K562 (cell line): ENCODE results near the gene PPARD. TPM values are rescaled to one million over a fixed set of nuclear protein-coding genes. Genes with fewer than 3 reads are reported as not detected.

ENCODE experiments used
- CC2D1A ChIP-seq: fragments of 450-650 bp; IDR thresholded peaks from 2 replicates; pipeline ENCODE4 v1.6.1; 2017; ENCODE audit warnings: mild to moderate bottlenecking
- ELF1 ChIP-seq: fragments of 200-800 bp; sonication (Bioruptor generic); IDR thresholded peaks from 2 replicates; pipeline ENCODE4 v1.6.1; 2016; ENCODE audit warnings: missing genetic modification characterization, missing compliant biosample characterization
- ETV6 ChIP-seq, 3 experiments: fragments of 150-350 bp in 1 of 3; sonication (generic) in 1 of 3; formaldehyde crosslinking in 1 of 3; IDR thresholded peaks; 2 replicates each; pipeline versions ENCODE4 v1.6.1 to v1.8.0; 2014 to 2022; ENCODE audit warnings: borderline replicate concordance in 2 of 3, low read depth in 2 of 3, antibody characterized with exemption in 1 of 3, low read length in 1 of 3, mild to moderate bottlenecking in 1 of 3, missing genetic modification reagents in 1 of 3
- HNRNPH1 ChIP-seq: fragments of 200-400 bp; formaldehyde crosslinking; optimal IDR thresholded peaks from 2 replicates; pipeline ENCODE3; 2017; ENCODE audit warnings: low read depth, mild to moderate bottlenecking, low read length, moderate library complexity
- LCOR ChIP-seq: sonication (generic); formaldehyde crosslinking; IDR thresholded peaks from 2 replicates; pipeline ENCODE4 v1.8.0; 2022; ENCODE audit warnings: mild to moderate bottlenecking, missing genetic modification reagents
- NFATC3 ChIP-seq: fragments of 450-650 bp; IDR thresholded peaks from 2 replicates; pipeline ENCODE4 v1.6.1; 2017; ENCODE audit warnings: mild to moderate bottlenecking
- SPI1 ChIP-seq: IDR thresholded peaks from 2 replicates; pipeline ENCODE4 v1.6.1; 2011; ENCODE audit warnings: low read depth, low read length, control low read depth, borderline replicate concordance
- SRSF9 ChIP-seq: fragments of 200-400 bp; formaldehyde crosslinking; IDR thresholded peaks from 2 replicates; pipeline ENCODE4 v1.6.1; 2017; ENCODE audit warnings: low read depth, low read length, borderline replicate concordance
- TOE1 ChIP-seq, 2 experiments: fragments of 450-650 bp in 1 of 2; sonication (generic) in 1 of 2; formaldehyde crosslinking in 1 of 2; IDR thresholded peaks; 2 replicates each; pipeline versions ENCODE4 v1.7.1 to v1.8.0; 2016 to 2022; ENCODE audit warnings: borderline replicate concordance in 2 of 2, mild to moderate bottlenecking in 2 of 2, antibody characterized with exemption in 1 of 2, inconsistent platforms in 1 of 2, low read depth in 1 of 2, missing genetic modification reagents in 1 of 2, moderate library complexity in 1 of 2
- ZNF551 ChIP-seq: fragments of 250-450 bp; sonication (Bioruptor Pico); IDR thresholded peaks from 2 replicates; pipeline ENCODE4 v1.5.0; 2021; ENCODE audit warnings: mild to moderate bottlenecking, moderate library complexity
- polyA plus RNA-seq, 8 experiments: library from polyadenylated mRNA; depleted of rRNA in 4 of 8; stranded (reverse) in 5 of 8; unstranded in 3 of 8; fragments of >200 nt; fragmentation: Nextera tagmentation in 2 of 8; fragmentation: Illumina TruSeq in 1 of 8; extraction: Ambion mirVana in 2 of 8; extraction: Trizol in 1 of 8; gene quantifications; 2 replicates each; pipeline versions ENCODE4 v1.2.1 to v1.2.3, GENCODE V29; 2011 to 2014; ENCODE audit warnings: inconsistent platforms in 1 of 8, missing spikeins in 1 of 8
- total RNA-seq, 7 experiments: library from RNA; depleted of rRNA in 6 of 7; stranded (reverse); fragments of >200 nt in 6 of 7; fragmentation: Illumina TruSeq in 2 of 7; extraction: Trizol in 2 of 7; gene quantifications; 2 replicates each; pipeline versions ENCODE4 v1.2.1 to v1.2.3, GENCODE V29; 2011 to 2021; ENCODE audit warnings: low replicate concordance in 1 of 7
- TF ChIP-seq, protein P1 (sequence below), 2 experiments: fragments of 450-650 bp; IDR thresholded peaks; 2 replicates each; pipeline ENCODE4 v1.6.1; 2016; ENCODE audit warnings: mild to moderate bottlenecking in 2 of 2, borderline replicate concordance in 1 of 2, low read depth in 1 of 2, moderate library complexity in 1 of 2
- TF ChIP-seq, protein P2 (sequence below): fragments of 250-450 bp; sonication (Bioruptor Pico); IDR thresholded peaks from 2 replicates; pipeline ENCODE4 v1.8.0; 2021; ENCODE audit warnings: moderate library complexity, mild to moderate bottlenecking, inconsistent platforms

PPARD gene
- total and polyA plus RNA-seq, 9 of the 15 experiments (the other 6 are each of a cell fraction or from before 2014, with no cell fraction given) = 0.14 to 13.2 (median 3.8) TPM

DNA sequence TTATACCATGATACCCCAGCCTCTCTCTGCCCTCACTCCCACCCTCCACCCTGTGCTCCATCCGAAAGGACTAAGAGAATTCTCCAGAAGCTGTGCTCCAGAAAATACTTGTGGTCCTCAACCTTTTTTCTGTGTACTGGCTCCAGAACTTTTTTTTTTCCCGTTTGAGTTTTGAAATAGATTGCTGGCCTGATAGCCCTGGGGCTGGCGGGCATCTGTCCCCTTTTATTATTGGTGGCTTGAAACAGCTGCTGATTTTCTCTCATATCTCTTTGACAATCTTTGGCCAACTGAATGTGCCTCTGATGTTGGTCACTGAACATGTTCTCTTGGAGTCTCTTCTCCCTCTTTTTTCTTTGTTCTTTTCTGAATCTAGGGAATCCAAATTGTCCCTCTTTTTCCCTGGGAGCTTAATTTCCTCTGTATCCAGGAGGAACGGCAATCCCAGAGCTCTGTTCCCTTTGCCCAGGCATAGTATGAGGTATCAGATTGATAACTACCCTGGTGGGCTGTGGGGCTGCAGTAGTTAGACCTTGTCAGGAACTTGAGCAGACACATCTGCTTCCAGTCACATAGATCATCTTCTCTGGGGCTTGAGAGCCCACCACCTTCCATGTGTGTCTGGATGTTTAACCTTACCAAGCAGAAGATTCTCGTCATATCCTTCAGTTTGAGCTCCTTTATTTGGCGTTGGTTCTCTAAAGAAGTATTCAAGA, 1.6 kb downstream of the PPARD start (continued):
- TF ChIP-seq CC2D1A = 0 out of 2 replicates have a peak, but pooled peaks have one; percentile 18
- TF ChIP-seq HNRNPH1 = no peak
- TF ChIP-seq LCOR = no peak
- TF ChIP-seq SRSF9 = no peak
- peak in 1 of 2 experiments; percentile 7; a peak in 2 of 4 replicates for TF ChIP-seq ETV6 (IDR thresholded peaks at IDR 0.05; ENCODE audit: borderline replicate concordance in 1 of 2, low read depth in 2 of 2, low read length in 1 of 2)
- TF ChIP-seq ETV6 (CRISPR knock-in tag; IDR thresholded peaks at IDR 0.05; ENCODE audit: borderline replicate concordance) = no peak
- no peak for TF ChIP-seq SPI1
- TF ChIP-seq, protein P1, sequence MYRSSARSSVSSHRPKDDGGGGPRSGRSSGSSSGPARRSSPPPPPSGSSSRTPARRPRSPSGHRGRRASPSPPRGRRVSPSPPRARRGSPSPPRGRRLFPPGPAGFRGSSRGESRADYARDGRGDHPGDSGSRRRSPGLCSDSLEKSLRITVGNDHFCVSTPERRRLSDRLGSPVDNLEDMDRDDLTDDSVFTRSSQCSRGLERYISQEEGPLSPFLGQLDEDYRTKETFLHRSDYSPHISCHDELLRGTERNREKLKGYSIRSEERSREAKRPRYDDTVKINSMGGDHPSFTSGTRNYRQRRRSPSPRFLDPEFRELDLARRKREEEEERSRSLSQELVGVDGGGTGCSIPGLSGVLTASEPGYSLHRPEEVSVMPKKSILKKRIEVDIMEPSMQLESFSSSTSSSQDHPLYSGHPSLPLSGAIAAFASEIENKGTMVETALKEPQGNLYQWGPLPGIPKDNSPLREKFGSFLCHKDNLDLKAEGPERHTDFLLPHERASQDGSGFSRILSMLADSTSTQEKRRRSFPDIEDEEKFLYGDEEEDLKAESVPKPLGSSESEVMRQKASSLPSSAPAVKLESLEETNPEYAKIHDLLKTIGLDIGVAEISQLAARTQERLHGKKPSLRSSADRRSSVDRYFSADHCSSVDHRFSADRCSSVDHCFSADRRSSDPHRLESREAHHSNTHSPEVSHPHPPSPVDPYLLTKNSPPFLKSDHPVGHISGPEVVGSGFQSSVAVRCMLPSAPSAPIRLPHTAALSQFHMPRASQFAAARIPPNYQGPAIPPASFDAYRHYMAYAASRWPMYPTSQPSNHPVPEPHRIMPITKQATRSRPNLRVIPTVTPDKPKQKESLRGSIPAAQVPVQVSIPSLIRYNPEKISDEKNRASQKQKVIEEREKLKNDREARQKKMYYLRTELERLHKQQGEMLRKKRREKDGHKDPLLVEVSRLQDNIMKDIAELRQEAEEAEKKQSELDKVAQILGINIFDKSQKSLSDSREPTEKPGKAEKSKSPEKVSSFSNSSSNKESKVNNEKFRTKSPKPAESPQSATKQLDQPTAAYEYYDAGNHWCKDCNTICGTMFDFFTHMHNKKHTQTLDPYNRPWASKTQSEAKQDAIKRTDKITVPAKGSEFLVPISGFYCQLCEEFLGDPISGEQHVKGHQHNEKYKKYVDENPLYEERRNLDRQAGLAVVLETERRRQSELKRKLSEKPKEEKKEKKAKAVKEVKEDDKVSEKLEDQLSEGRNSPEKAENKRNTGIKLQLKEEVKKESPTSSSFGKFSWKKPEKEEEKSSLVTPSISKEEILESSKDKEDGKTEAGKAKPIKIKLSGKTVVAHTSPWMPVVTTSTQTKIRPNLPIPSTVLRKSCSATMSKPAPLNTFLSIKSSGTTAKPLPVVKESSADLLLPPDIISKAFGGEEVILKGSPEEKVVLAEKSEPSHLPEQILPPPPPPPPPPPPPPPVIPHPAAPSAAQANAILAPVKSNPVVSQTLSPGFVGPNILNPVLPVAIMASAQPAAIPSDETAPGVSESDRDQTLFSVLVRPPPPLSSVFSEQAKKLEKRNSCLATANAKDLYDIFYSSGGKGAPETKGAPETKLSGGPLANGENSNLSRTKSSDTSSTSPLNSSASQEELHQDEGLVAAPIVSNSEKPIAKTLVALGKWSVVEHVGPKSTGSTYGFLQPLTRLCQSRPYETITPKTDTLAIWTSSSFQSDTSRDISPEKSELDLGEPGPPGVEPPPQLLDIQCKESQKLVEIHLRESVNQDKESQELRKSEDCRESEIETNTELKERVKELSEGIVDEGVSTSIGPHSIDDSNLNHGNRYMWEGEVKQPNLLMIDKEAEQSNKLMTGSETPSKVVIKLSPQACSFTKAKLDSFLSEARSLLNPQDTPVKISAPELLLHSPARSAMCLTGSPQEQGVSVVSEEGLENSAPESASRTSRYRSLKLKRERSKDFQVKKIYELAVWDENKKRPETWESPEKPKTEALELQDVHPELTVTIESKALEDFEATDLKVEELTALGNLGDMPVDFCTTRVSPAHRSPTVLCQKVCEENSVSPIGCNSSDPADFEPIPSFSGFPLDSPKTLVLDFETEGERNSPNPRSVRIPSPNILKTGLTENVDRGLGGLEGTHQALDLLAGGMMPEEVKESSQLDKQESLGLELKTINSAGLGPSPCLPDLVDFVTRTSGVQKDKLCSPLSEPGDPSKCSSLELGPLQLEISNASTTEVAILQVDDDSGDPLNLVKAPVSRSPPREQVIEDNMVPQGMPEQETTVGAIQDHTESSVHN (IDR thresholded peaks at IDR 0.05; ENCODE audit: borderline replicate concordance in 1 of 2, low read depth in 1 of 2) = 0 out of 4 replicates have a peak, but pooled peaks of 1 of the 2 experiments have one; percentile 9
- TF ChIP-seq ZNF551 (CRISPR knock-in tag) = no peak
- no peak for TF ChIP-seq NFATC3
- TF ChIP-seq ELF1 (tag) = 0 out of 2 replicates have a peak, but pooled peaks have one; percentile 1
- TF ChIP-seq, protein P2, sequence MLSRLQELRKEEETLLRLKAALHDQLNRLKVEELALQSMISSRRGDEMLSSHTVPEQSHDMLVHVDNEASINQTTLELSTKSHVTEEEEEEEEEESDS = no peak
- 0 out of 2 replicates have a peak, but pooled peaks have one; percentile 2 for TF ChIP-seq TOE1 (IDR thresholded peaks at IDR 0.05; ENCODE audit: borderline replicate concordance)
- no peak for TF ChIP-seq TOE1 (CRISPR knock-in tag; IDR thresholded peaks at IDR 0.05; ENCODE audit: borderline replicate concordance, low read depth)
- TF ChIP-seq, all 486 proteins: peak for 12
